Thyroid gland (tissue), 4 donors: ENCODE data around the gene LIN28A.

Experiments used
- POLR2A ChIP-seq, 2 donors: fragments of 450-650 bp; IDR thresholded peaks; one replicate each; pipeline ENCODE4 v1.6.1; 2017; ENCODE audit warnings: antibody characterized with exemption in 2 of 2, mild to moderate bottlenecking in 2 of 2, moderate library complexity in 1 of 2
- TF ChIP-seq, protein P1 (sequence below), 6 experiments: fragments of 200-600 bp in 3 of 6; fragments of 450-650 bp in 3 of 6; sonication (generic) in 3 of 6; IDR thresholded peaks; one replicate each; pipeline ENCODE4 v1.5.1; 2016 to 2019; ENCODE audit warnings: antibody characterized with exemption in 6 of 6, mild to moderate bottlenecking in 2 of 6, inconsistent platforms in 1 of 6, moderate library complexity in 1 of 6

- TF ChIP-seq, protein P1, sequence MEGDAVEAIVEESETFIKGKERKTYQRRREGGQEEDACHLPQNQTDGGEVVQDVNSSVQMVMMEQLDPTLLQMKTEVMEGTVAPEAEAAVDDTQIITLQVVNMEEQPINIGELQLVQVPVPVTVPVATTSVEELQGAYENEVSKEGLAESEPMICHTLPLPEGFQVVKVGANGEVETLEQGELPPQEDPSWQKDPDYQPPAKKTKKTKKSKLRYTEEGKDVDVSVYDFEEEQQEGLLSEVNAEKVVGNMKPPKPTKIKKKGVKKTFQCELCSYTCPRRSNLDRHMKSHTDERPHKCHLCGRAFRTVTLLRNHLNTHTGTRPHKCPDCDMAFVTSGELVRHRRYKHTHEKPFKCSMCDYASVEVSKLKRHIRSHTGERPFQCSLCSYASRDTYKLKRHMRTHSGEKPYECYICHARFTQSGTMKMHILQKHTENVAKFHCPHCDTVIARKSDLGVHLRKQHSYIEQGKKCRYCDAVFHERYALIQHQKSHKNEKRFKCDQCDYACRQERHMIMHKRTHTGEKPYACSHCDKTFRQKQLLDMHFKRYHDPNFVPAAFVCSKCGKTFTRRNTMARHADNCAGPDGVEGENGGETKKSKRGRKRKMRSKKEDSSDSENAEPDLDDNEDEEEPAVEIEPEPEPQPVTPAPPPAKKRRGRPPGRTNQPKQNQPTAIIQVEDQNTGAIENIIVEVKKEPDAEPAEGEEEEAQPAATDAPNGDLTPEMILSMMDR (IDR thresholded peaks at IDR 0.05) = no peak
- TF ChIP-seq POLR2A (IDR thresholded peaks at IDR 0.05) = no peak
Observed at GRCh38 chr1:26469558-26469957, 58.9 kb downstream of the LIN28A start.
